ENCODE measurements around the gene EEF2K. TPM values are rescaled to one million over a fixed set of nuclear protein-coding genes. Genes with fewer than 3 reads are reported as not detected.

Gene EEF2K
- total RNA-seq, 1 donor from 2014 or later = 22.1 TPM

GRCh38 chr16:22190776-22191531 is 15.1 kb upstream of the EEF2K start:
- DNase-seq (ENCODE audit: low spot score in 2 of 2, unreplicated experiment in 2 of 2) = peak; percentile 98 to 100
- TF ChIP-seq CTCF (IDR thresholded peaks at IDR 0.05; ENCODE audit: unreplicated experiment) = no peak
- Mint-ChIP-seq H3K4me1 (peaks cover 20% of the 10 kb centered on the region), H3K27me3 (ENCODE audit: low read depth) (peaks cover 3% of the 10 kb centered on the region), H3K9me3 (no peaks in the 10 kb centered on the region), H3K36me3 (no peaks in the 10 kb centered on the region), H3K4me3 (peak overlapping the region; percentile 96), H3K27ac (peak overlapping the region; percentile 99)

GRCh38 chr16:22191532-22192260 is 14.4 kb upstream of the EEF2K start:
- DNase-seq (ENCODE audit: low spot score in 2 of 2, unreplicated experiment in 2 of 2) = no peak
- peaks cover 20% of the 10 kb centered on the region for H3K4me1 Mint-ChIP-seq

GRCh38 chr16:22192261-22193062 is 13.6 kb upstream of the EEF2K start:
- Mint-ChIP-seq H3K36me3 (no peaks in the 10 kb centered on the region), H3K9me3 (no peaks in the 10 kb centered on the region), H3K27ac (peak overlapping the region; percentile 99), H3K27me3 (ENCODE audit: low read depth) (peaks cover 3% of the 10 kb centered on the region), H3K4me1 (peaks cover 20% of the 10 kb centered on the region), H3K4me3 (peak overlapping the region; percentile 96)
- no peak for TF ChIP-seq CTCF (IDR thresholded peaks at IDR 0.05; ENCODE audit: unreplicated experiment)
- no peak for DNase-seq (ENCODE audit: low spot score in 2 of 2, unreplicated experiment in 2 of 2)

More at GRCh38 chr16:22191532-22192260, 14.4 kb upstream of the EEF2K start:
- H3K27me3 Mint-ChIP-seq (ENCODE audit: low read depth) = peaks cover 3% of the 10 kb centered on the region
- TF ChIP-seq CTCF (IDR thresholded peaks at IDR 0.05; ENCODE audit: unreplicated experiment) = no peak
- no peaks in the 10 kb centered on the region for H3K9me3 Mint-ChIP-seq
- H3K4me3 Mint-ChIP-seq = peak overlapping the region; percentile 96
- H3K36me3 Mint-ChIP-seq = no peaks in the 10 kb centered on the region
- H3K27ac Mint-ChIP-seq = peak overlapping the region; percentile 99

GRCh38 chr16:22193063-22193411 is 13.0 kb upstream of the EEF2K start:
- H3K27ac Mint-ChIP-seq = no peak overlapping the region
- no peak overlapping the region for H3K4me3 Mint-ChIP-seq
- peaks cover 3% of the 10 kb centered on the region for H3K27me3 Mint-ChIP-seq (ENCODE audit: low read depth)
- H3K36me3 Mint-ChIP-seq = no peaks in the 10 kb centered on the region
- no peaks in the 10 kb centered on the region for H3K9me3 Mint-ChIP-seq
- peaks cover 20% of the 10 kb centered on the region for H3K4me1 Mint-ChIP-seq
- DNase-seq (ENCODE audit: low spot score in 2 of 2, unreplicated experiment in 2 of 2) = no peak
- TF ChIP-seq CTCF (IDR thresholded peaks at IDR 0.05; ENCODE audit: unreplicated experiment) = no peak

GRCh38 chr16:22194707-22195444 is 11.2 kb upstream of the EEF2K start:
- peak overlapping the region; percentile 96 for H3K27ac Mint-ChIP-seq
- peaks cover 9% of the 10 kb centered on the region for H3K4me1 Mint-ChIP-seq
- H3K4me3 Mint-ChIP-seq = peak overlapping the region; percentile 86
- peaks cover 3% of the 10 kb centered on the region for H3K27me3 Mint-ChIP-seq (ENCODE audit: low read depth)
- DNase-seq (ENCODE audit: low spot score in 2 of 2, unreplicated experiment in 2 of 2) = no peak
- H3K36me3 Mint-ChIP-seq = no peaks in the 10 kb centered on the region
- no peaks in the 10 kb centered on the region for H3K9me3 Mint-ChIP-seq
- no peak for TF ChIP-seq CTCF (IDR thresholded peaks at IDR 0.05; ENCODE audit: unreplicated experiment)
